HEK293T (cell line): ENCODE measurements around the gene PRG2.
"Not testable (repeated sequence)": the region's sequence is repeated elsewhere in the genome, so short reads cannot be mapped to it uniquely, and the experiment has no call there.

Experiments
- CTCF ChIA-PET: fragments of 350-600 bp; formaldehyde crosslinking; extraction: SDS; loops from one replicate; lab custom pipeline; 2021; ENCODE audit warnings: antibody characterized with exemption, inconsistent platforms; lab: Yijun Ruan, JAX
- POLR2A ChIA-PET: fragments of 350-600 bp; formaldehyde crosslinking; extraction: SDS; loops from one replicate; lab custom pipeline; 2020; ENCODE audit warnings: antibody characterized with exemption, inconsistent platforms; lab: Yijun Ruan, JAX
- DNase-seq: peaks from one replicate; pipeline ENCODE4 v3.0.0; 2012; ENCODE audit warnings: mixed read lengths; ENCODE audit errors: extremely low spot score
- ARNT ChIP-seq: fragments of 450-650 bp; IDR thresholded peaks from 2 replicates; pipeline ENCODE4 v1.6.1; 2017; ENCODE audit warnings: mild to moderate bottlenecking
- BHLHE40 ChIP-seq: fragments of 450-650 bp; IDR thresholded peaks from 2 replicates; pipeline ENCODE4 v1.6.1; 2016; ENCODE audit warnings: mild to moderate bottlenecking, moderate library complexity, borderline replicate concordance
- CTBP1 ChIP-seq: fragments of 450-650 bp; IDR thresholded peaks from 2 replicates; pipeline ENCODE4 v1.6.1; 2016; ENCODE audit warnings: borderline replicate concordance
- ELF4 ChIP-seq: fragments of 450-650 bp; IDR thresholded peaks from 2 replicates; pipeline ENCODE4 v1.6.1; 2017; ENCODE audit warnings: antibody characterized with exemption
- FOXA1 ChIP-seq: fragments of 450-650 bp; IDR thresholded peaks from 2 replicates; pipeline ENCODE4 v1.6.1; 2016; ENCODE audit warnings: mild to moderate bottlenecking
- FOXK2 ChIP-seq: fragments of 450-650 bp; IDR thresholded peaks from 2 replicates; pipeline ENCODE4 v1.6.1; 2016; ENCODE audit warnings: mild to moderate bottlenecking
- FOXM1 ChIP-seq: fragments of 450-650 bp; IDR thresholded peaks from 2 replicates; pipeline ENCODE4 v1.6.1; 2017; ENCODE audit warnings: mild to moderate bottlenecking, borderline replicate concordance
- HDGF ChIP-seq: fragments of 450-650 bp; IDR thresholded peaks from 2 replicates; pipeline ENCODE4 v1.6.1; 2017; ENCODE audit warnings: antibody characterized with exemption, borderline replicate concordance
- L3MBTL2 ChIP-seq: fragments of 450-650 bp; conservative IDR thresholded peaks from 2 replicates; pipeline ENCODE4 v1.6.1; 2016; ENCODE audit warnings: mild to moderate bottlenecking
- LEF1 ChIP-seq: fragments of 450-650 bp; IDR thresholded peaks from 2 replicates; pipeline ENCODE4 v1.6.1; 2017; ENCODE audit warnings: mild to moderate bottlenecking, borderline replicate concordance
- NFRKB ChIP-seq: fragments of 450-650 bp; IDR thresholded peaks from 2 replicates; pipeline ENCODE4 v1.6.1; 2016; ENCODE audit warnings: mild to moderate bottlenecking, moderate library complexity
- SP1 ChIP-seq: fragments of 450-650 bp; IDR thresholded peaks from 2 replicates; pipeline ENCODE4 v1.6.1; 2017
- SUZ12 ChIP-seq: fragments of 450-650 bp; IDR thresholded peaks from 2 replicates; pipeline ENCODE4 v1.6.1; 2016; ENCODE audit warnings: mild to moderate bottlenecking
- TARDBP ChIP-seq: fragments of 450-650 bp; IDR thresholded peaks from 2 replicates; pipeline ENCODE4 v1.6.1; 2016
- ZNF384 ChIP-seq: fragments of 450-650 bp; IDR thresholded peaks from 2 replicates; pipeline ENCODE4 v1.6.1; 2016
- TF ChIP-seq, protein P1 (sequence below): fragments of 450-650 bp; IDR thresholded peaks from 2 replicates; pipeline ENCODE4 v1.6.1; 2016

Gene PRG2

DNA sequence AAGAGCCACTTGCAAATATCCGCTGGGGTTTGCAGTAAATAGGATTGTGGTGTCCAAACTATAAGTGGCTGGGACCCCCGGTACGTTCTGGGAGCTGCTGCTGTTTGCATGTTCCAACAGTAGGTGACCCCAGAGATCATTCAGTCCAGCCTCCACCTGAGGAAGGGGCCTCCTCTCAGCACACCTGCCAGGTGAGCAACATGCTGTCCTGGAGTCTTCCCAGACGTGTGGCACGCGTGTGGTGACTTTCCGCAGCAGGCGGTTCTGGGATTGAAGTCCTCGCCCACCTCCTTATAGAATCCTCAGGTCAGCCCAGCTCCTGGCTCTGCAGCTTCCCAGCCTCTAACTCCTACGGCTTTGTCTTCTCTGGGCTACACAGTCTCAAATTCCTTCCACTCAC lies 45.6 kb downstream of the PRG2 start:
- no peak for DNase-seq
- POLR2A ChIA-PET: interaction anchor here (1.7 kb wide), 1 partner anchor 9 kb away, joined by 5 read pairs; the partner anchor contains the start of gene SSRP1
- CTCF ChIA-PET: interaction anchor here (0.6 kb wide), 1 partner anchor 297 kb away, joined by 4 read pairs; no protein-coding TSS in a partner anchor
- TF ChIP-seq L3MBTL2: no peak
- TF ChIP-seq TARDBP: no peak

DNA sequence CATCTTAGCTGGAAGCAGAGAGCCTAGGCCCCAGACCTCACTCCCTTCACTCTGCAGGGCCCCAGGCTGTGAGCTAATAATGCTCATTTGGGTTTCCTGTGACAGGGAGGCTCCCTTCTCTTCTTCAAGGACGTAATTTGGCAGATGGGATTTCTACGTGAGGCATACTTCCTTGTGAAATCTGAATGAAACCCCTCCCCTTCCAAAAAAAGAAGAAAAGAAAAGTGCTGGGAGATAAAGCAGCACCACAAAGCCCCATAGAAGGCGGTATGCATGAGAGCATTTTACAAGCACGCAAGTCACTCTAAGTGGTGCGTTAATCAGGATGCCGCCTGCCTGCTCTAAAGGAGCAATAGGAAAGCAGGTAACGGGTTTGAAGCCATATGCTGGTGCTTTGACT lies 46.6 kb downstream of the PRG2 start:
- ChIA-PET POLR2A (interaction anchor here (1.5 kb wide), 1 partner anchor 18 kb away, joined by 8 read pairs; no protein-coding TSS in a partner anchor), CTCF (no interaction called here)
- TF ChIP-seq HDGF: no peak
- TF ChIP-seq TARDBP: no peak
- TF ChIP-seq, protein P1, sequence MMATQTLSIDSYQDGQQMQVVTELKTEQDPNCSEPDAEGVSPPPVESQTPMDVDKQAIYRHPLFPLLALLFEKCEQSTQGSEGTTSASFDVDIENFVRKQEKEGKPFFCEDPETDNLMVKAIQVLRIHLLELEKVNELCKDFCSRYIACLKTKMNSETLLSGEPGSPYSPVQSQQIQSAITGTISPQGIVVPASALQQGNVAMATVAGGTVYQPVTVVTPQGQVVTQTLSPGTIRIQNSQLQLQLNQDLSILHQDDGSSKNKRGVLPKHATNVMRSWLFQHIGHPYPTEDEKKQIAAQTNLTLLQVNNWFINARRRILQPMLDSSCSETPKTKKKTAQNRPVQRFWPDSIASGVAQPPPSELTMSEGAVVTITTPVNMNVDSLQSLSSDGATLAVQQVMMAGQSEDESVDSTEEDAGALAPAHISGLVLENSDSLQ: peak; percentile 41; the same call in 1 of the 2 replicates
- no peak for TF ChIP-seq ELF4
- DNase-seq: no peak

- ChIA-PET POLR2A (interaction anchor here (1.5 kb wide), 1 partner anchor 17 kb away, joined by 8 read pairs; no protein-coding TSS in a partner anchor), CTCF (no interaction called here)
- no peak for DNase-seq
- TF ChIP-seq FOXA1: no peak
- no peak for TF ChIP-seq ARNT
- TF ChIP-seq L3MBTL2: no peak
Observed at GRCh38 chr11:57342702-57343101, 47.7 kb downstream of the PRG2 start.

DNA sequence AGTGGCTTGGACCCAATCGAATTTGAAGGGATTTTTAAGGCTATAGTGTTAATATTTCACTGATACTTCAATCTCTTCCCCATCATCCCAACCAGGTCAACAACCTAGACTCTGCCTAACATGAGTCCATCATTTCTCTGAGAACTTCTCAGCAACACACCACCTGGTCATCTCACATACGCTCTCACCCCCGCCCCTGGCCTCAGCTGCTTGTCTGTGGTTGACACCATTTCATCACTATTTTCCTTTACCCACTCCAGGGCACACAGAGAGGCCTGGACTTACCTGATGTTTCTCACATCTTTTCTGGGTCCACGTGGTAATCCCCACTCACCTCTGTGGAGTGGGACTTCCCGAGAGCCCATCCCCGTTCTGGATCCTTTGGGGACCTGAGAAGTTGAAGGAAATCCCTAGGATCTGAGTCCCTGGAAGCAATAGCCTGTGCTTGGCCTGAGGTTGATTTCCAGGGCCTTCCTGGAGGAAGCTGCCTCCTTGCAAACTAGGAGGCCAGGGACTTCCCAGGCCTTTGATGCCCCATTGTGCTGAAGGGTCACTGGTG lies 49.1 kb downstream of the PRG2 start:
- CTCF ChIA-PET: interaction anchor here (0.8 kb wide), 1 partner anchor 30 kb away, joined by 3 read pairs; no protein-coding TSS in a partner anchor
- POLR2A ChIA-PET: interaction anchor here (7.3 kb wide), 1 partner anchor 16 kb away, joined by 121 read pairs; the partner anchor contains the start of gene TNKS1BP1
- TF ChIP-seq SP1 (no peak), SUZ12 (no peak), BHLHE40 (no peak), TARDBP (no peak), LEF1 (no peak)
- TF ChIP-seq, protein P1: no peak
- DNase-seq: no peak

- CTCF ChIA-PET: interaction anchor here (0.6 to 1.1 kb wide), 7 partner anchors 10 to 1286 kb away, joined by 3 to 6 read pairs (median 3); no protein-coding TSS in a partner anchor
- POLR2A ChIA-PET: interaction anchor here (1.0 to 7.3 kb wide), 2 partner anchors 15 to 28 kb away, joined by 4 to 121 read pairs; partner anchors contain the start of gene TNKS1BP1
- peak; percentile 56 for DNase-seq
- no peak for TF ChIP-seq CTBP1
- TF ChIP-seq HDGF: no peak
- TF ChIP-seq, protein P1: peak; percentile 94
- no peak for TF ChIP-seq ARNT
- no peak for TF ChIP-seq ELF4
- no peak for TF ChIP-seq BHLHE40
Observed at GRCh38 chr11:57340039-57340615, 50.3 kb downstream of the PRG2 start.

DNA sequence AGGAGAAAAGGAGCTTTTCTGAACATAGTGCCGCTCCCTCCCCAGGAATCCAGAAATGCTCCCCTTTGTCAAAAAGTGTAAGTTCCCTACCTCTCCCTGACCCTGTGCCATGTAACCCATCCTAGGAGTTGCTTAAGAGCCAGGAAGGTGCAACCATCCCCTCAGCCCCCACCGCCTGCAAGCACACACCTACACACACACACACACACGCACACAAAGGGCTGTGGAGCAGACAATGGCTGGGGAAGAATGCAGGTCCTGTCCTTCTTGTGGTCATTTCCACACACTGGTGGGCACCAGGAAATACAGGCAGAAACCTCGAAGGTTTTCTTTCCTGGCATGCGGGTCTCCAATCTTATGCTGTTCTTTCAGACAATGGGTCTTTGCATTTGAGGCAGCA lies 51.1 kb downstream of the PRG2 start:
- TF ChIP-seq BHLHE40 (no peak), FOXK2 (no peak)
- CTCF ChIA-PET: interaction anchor here (0.9 to 1.5 kb wide), 3 partner anchors 13 to 78 kb away, joined by 3 to 5 read pairs (median 3); no protein-coding TSS in a partner anchor
- DNase-seq: no peak
- POLR2A ChIA-PET: interaction anchor here (7.3 kb wide), 1 partner anchor 14 kb away, joined by 121 read pairs; the partner anchor contains the start of gene TNKS1BP1

DNA sequence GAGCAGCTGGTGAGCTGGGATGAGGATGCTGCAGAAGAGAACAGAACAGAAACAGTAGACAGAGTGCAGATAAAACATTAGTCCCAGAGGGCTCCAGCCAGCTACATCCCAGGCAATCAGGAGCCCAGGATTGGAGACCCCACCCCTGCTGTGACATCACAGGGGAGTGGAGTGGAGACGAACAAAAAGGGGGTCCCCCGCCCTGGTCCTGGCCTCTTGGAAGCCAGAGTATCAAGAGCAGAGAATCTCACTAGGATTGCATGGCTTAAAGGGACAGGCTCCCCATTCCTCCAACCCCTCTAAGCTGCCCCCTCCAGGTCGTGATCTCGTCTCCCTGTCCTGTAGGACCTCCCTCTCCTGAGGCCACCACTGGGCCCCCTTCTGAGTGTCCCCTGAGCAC lies 52.3 kb downstream of the PRG2 start, which contains the start of gene P2RX3:
Gene P2RX3 (plus strand): TSS at position 211 of the 400 bp plus-strand sequence. CDS start 199 bp downstream, outside the sequence.
- TF ChIP-seq BHLHE40: no peak
- TF ChIP-seq LEF1: no peak
- TF ChIP-seq SP1: no peak
- TF ChIP-seq ZNF384: no peak
- TF ChIP-seq ELF4: no peak
- no peak for TF ChIP-seq FOXM1
- no peak for TF ChIP-seq SUZ12
- no peak for TF ChIP-seq ARNT
- no peak for TF ChIP-seq HDGF
- no peak for TF ChIP-seq L3MBTL2
- TF ChIP-seq, protein P1: no peak
- no peak for TF ChIP-seq CTBP1
- no peak for TF ChIP-seq TARDBP
- no peak for TF ChIP-seq FOXA1
- no peak for TF ChIP-seq NFRKB
- TF ChIP-seq FOXK2: no peak
- CTCF ChIA-PET: interaction anchor here (0.6 to 1.5 kb wide), 2 partner anchors 12 to 497 kb away, joined by 3 to 4 read pairs; no protein-coding TSS in a partner anchor
- DNase-seq: no peak
- POLR2A ChIA-PET: interaction anchor here (0.9 to 7.3 kb wide), 2 partner anchors 11 to 13 kb away, joined by 3 to 121 read pairs; partner anchors contain the start of gene TNKS1BP1

DNA sequence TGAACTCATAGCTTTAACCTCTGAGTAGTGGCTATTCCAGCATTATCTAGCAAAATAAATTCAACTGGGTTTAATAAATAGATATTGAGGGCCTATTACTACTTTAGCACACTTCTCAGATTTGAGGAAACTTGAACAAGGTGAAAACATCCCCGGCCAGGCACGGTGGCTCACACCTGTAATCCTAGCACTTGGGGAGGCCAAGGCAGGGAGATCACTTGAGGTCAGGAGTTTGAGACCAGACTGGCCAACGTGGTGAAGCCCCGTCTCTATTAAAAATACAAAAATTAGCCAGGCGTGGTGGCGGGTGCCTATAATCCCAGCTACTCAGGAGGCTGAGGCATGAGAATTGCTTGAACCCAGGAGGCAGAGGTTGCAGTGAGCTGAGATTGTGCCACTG lies 53.6 kb downstream of the PRG2 start:
- ChIA-PET CTCF (interaction anchor here (0.7 to 1.0 kb wide), 2 partner anchors 9 to 157 kb away, joined by 4 read pairs; no protein-coding TSS in a partner anchor), POLR2A (interaction anchor here (1.5 to 7.3 kb wide), 2 partner anchors 12 to 179 kb away, joined by 3 to 121 read pairs; partner anchors contain the start of genes SLC43A1 and TNKS1BP1)
- not testable (repeated sequence) for DNase-seq
